B cell (primary cell): ENCODE measurements around the gene SLC25A43. TPM values are rescaled to one million over a fixed set of nuclear protein-coding genes. Genes with fewer than 3 reads are reported as not detected.

Source experiments
- ATAC-seq: fragments of 200-7000 bp; cut with Tn5 transposase; one replicate; pipeline ENCODE4 v1.10.0; 2021; ENCODE audit warnings: low read depth, mild to moderate bottlenecking, moderate number of reproducible peaks, moderate library complexity
- CTCF ChIA-PET: fragments of 350-600 bp; sonication (Branson Sonifier 250); formaldehyde crosslinking; loops from one replicate; lab custom pipeline; 2021; ENCODE audit warnings: antibody characterized with exemption, inconsistent platforms; lab: Charles Lee
- POLR2A ChIA-PET: fragments of 350-600 bp; sonication (Branson Sonifier 250); formaldehyde crosslinking; loops from one replicate; lab custom pipeline; 2021; ENCODE audit warnings: antibody characterized with exemption; lab: Charles Lee
- DNase-seq: peaks from one replicate; pipeline ENCODE4 v3.0.0; 2013
- H2AFZ ChIP-seq: 2 replicates; pipeline ENCODE4 v1.6.1; 2012; ENCODE audit warnings: mild to moderate bottlenecking, low read depth, low read length; ENCODE audit not compliant: insufficient read depth, poor library complexity, severe bottlenecking
- H3K27ac ChIP-seq, 2 donors: 1 replicate in 1 of 2; 2 replicates in 1 of 2; pipeline ENCODE4 v1.5.1; 2012 to 2013; ENCODE audit warnings: low read length in 2 of 2, mild to moderate bottlenecking in 2 of 2, moderate library complexity in 1 of 2
- H3K27me3 ChIP-seq, 4 experiments: fragments of 200-600 bp in 1 of 4; sonication (generic) in 1 of 4; replicated peaks in 1 of 4; 1 replicate in 2 of 4; 2 replicates in 2 of 4; pipeline versions ENCODE4 v1.6.1 to v1.7.0; 2013 to 2016; ENCODE audit warnings: low read length in 3 of 4, mild to moderate bottlenecking in 2 of 4, mixed read lengths in 1 of 4, moderate library complexity in 1 of 4; ENCODE audit not compliant: insufficient read depth in 4 of 4, control insufficient read depth in 3 of 4; ENCODE audit errors: control extremely low read depth in 1 of 4
- H3K36me3 ChIP-seq, 2 experiments: replicated peaks in 1 of 2; 1 replicate in 1 of 2; 2 replicates in 1 of 2; pipeline versions ENCODE4 v1.6.1 to v1.7.1; 2013; ENCODE audit warnings: low read length in 1 of 2; ENCODE audit not compliant: insufficient read depth in 2 of 2, control insufficient read depth in 1 of 2; ENCODE audit errors: control extremely low read depth in 1 of 2, extremely low read depth in 1 of 2
- H3K4me1 ChIP-seq, 2 donors: fragments of 200-600 bp in 1 of 2; sonication (generic) in 1 of 2; 1 replicate in 1 of 2; 2 replicates in 1 of 2; pipeline versions ENCODE4 v1.5.1 to v1.6.1; 2013 to 2017; ENCODE audit warnings: low read length in 2 of 2; ENCODE audit not compliant: control insufficient read depth in 2 of 2, insufficient read depth in 2 of 2
- H3K4me2 ChIP-seq: replicated peaks from 2 replicates; pipeline ENCODE3; 2012; ENCODE audit warnings: mild to moderate bottlenecking, low read depth, low read length; ENCODE audit not compliant: poor library complexity, severe bottlenecking
- H3K4me3 ChIP-seq, 5 experiments: fragments of 200-600 bp in 1 of 5; sonication (generic) in 1 of 5; 1 replicate in 3 of 5; 2 replicates in 2 of 5; pipeline versions ENCODE4 v1.5.1 to v1.7.0; 2011 to 2016; ENCODE audit warnings: low read length in 4 of 5, mild to moderate bottlenecking in 4 of 5, low read depth in 2 of 5, control low read depth in 1 of 5, moderate library complexity in 1 of 5; ENCODE audit not compliant: insufficient read depth in 1 of 5; ENCODE audit errors: control extremely low read depth in 1 of 5, extremely low read depth in 1 of 5
- H3K79me2 ChIP-seq: fragments of 200-600 bp; sonication (generic); one replicate; pipeline ENCODE4 v1.6.0; 2016; ENCODE audit warnings: low read length; ENCODE audit not compliant: control insufficient read depth, insufficient read depth
- H3K9ac ChIP-seq: fragments of 200-600 bp; sonication (generic); 2 replicates; pipeline ENCODE4 v1.6.1; 2017; ENCODE audit warnings: mild to moderate bottlenecking, low read length, moderate library complexity
- H3K9me3 ChIP-seq, 3 donors: one replicate each; pipeline versions ENCODE4 v1.6.1 to v1.7.1; 2013; ENCODE audit warnings: low read length in 2 of 3; ENCODE audit not compliant: control insufficient read depth in 2 of 3, insufficient read depth in 1 of 3; ENCODE audit errors: control extremely low read depth in 1 of 3
- H4K20me1 ChIP-seq: 2 replicates; pipeline ENCODE4 v1.6.0; 2012; ENCODE audit warnings: mild to moderate bottlenecking, low read length; ENCODE audit not compliant: insufficient read depth, control insufficient read depth, poor library complexity, severe bottlenecking
- H3K27ac Mint-ChIP-seq: one replicate; pipeline ENCODE4 v1.8.0; 2021; ENCODE audit warnings: mixed read lengths
- H3K27me3 Mint-ChIP-seq: one replicate; pipeline ENCODE4 v1.8.0; 2021; ENCODE audit warnings: mixed read lengths
- H3K4me1 Mint-ChIP-seq: one replicate; pipeline ENCODE4 v1.8.0; 2021; ENCODE audit warnings: mixed read lengths
- H3K4me3 Mint-ChIP-seq: one replicate; pipeline ENCODE4 v1.8.0; 2021; ENCODE audit warnings: mixed read lengths
- H3K9me3 Mint-ChIP-seq: one replicate; pipeline ENCODE4 v1.8.0; 2022; ENCODE audit warnings: mixed read lengths; ENCODE audit not compliant: insufficient read depth
- CTCF ChIP-seq: fragments of 200-600 bp; IDR thresholded peaks from one replicate; pipeline ENCODE4 v1.8.0; 2022; ENCODE audit warnings: antibody characterized with exemption, mild to moderate bottlenecking
- EZH2 ChIP-seq: IDR thresholded peaks from 2 replicates; pipeline ENCODE4 v1.6.1; 2012; ENCODE audit warnings: borderline replicate concordance, low read depth, mild to moderate bottlenecking, moderate library complexity, low read length; ENCODE audit not compliant: insufficient read depth, poor library complexity, severe bottlenecking
- WGBS: methylation state at CpG from one replicate; pipeline ENCODE4 v1.1.5; 2013; ENCODE audit warnings: missing lambda C conversion rate; ENCODE audit not compliant: insufficient coverage; 5-methylcytosine and 5-hydroxymethylcytosine counted together
- intact Hi-C: fragments of 100-400 bp; cut with micrococcal nuclease; formaldehyde crosslinking; loops from one replicate; pipeline ENCODE4 v1.10.0; 2022
- polyA plus RNA-seq: library from polyadenylated mRNA; depleted of rRNA; stranded (reverse); fragments of >200 nt; gene quantifications from 2 replicates; pipeline ENCODE4 v1.2.3, GENCODE V29; 2012
- total RNA-seq, 2 donors: library from RNA; stranded (reverse); fragments of 120-200 nt in 1 of 2; gene quantifications; 1 replicate in 1 of 2; 2 replicates in 1 of 2; pipeline versions ENCODE4 v1.2.3 to v1.2.4, GENCODE V29; 2013 to 2022

Gene SLC25A43
- total and polyA plus RNA-seq, 2 donors (not counting 1 experiment from before 2014, with no cell fraction given) = 9.1 to 11.2 TPM

DNA sequence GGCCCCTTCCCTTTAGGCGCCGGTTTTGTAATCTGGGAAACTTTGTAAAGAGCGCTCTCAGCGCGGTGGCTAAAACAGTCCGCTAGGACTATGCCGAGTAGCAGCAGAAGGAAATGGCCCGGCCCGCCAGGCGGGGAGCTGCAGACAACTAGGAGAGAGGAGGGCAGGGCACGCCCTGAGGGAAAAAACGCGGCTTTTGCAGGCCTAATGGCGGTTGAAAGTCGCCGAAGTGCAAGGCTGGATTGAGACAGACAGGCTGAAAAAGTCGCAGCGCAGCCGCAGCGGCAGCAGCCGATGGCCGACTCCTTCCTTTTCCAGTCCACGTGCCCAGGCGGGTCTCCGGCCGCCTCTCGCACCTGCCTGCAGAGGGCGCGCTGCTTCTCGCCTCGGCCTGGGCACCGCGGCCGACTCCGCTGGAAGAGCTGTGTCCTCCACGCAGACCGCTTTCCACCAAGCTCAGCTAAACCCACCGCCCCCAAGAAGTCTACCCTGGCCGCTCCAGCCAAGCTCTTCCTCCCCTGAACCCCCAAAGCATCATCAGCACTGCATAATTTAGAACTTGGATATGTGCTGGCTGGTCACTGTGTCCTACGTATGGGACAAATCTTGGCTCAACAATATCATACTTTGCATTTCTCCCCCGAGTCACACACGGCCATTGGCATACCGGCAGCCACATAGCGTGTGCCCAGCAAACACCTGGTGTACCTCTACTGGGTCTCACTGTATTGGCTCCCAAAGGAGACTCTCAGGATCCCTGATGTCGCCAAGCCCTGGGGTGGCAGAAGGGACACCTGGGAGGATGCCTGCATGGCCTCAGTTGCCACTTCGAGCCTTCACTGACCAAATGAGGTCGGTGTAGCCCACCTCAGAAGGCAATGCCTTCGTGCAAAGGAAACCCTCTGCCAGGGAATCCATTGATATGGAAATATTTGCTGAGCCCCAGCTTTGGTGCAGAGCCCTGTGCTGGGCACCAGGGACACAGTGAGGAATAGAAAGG, 83.6 kb downstream of the SLC25A43 start:
- WGBS = 12% methylated on average over 28 of the region's 48 CpGs
- Histone ChIP-seq H3K36me3 (no peaks in the 10 kb centered on the region), H3K9me3 (no peaks in the 10 kb centered on the region), H3K4me3 (peak overlapping the region in 4 of 5 experiments; percentile 48 to 60 (median 55)), H3K27ac (peak overlapping the region in 1 of 2 donors; percentile 15), H3K27me3 (no peaks in the 10 kb centered on the region), H4K20me1 (no peaks in the 10 kb centered on the region), H3K79me2 (no peaks in the 10 kb centered on the region), H3K4me1 (peaks cover 5 to 13% of the 10 kb centered on the region in 2 donors), H2AFZ (peak overlapping the region; percentile 83), H3K4me2 (peak overlapping the region; percentile 79), H3K9ac (peak overlapping the region; percentile 59)
- DNase-seq = peak; percentile 77
- ChIA-PET CTCF (interaction anchor here (0.6 to 2.9 kb wide), 14 partner anchors 9 to 309 kb away, joined by 3 to 24 read pairs (median 4); partner anchors contain the start of genes RPL39 and SLC25A5), POLR2A (interaction anchor here (1.0 kb wide), 1 partner anchor 15 kb away, joined by 3 read pairs; the partner anchor contains the start of gene SLC25A5)
- intact Hi-C loops = loop anchor here (2.0 kb wide), 1 partner anchor 14 kb away; the partner anchor contains the start of gene SLC25A5
- peaks cover 7% of the 10 kb centered on the region for H3K4me1 Mint-ChIP-seq
- H3K27me3 Mint-ChIP-seq = no peaks in the 10 kb centered on the region
- H3K27ac Mint-ChIP-seq = peak overlapping the region; percentile 80
- H3K4me3 Mint-ChIP-seq = peak overlapping the region; percentile 88
- TF ChIP-seq CTCF (peak; percentile 69), EZH2 (no peak)
- H3K9me3 Mint-ChIP-seq = no peaks in the 10 kb centered on the region
- ATAC-seq = peak; percentile 92
